HCT116 (cell line): Measurements from ENCODE around the gene ADI1. TPM values are rescaled to one million over a fixed set of nuclear protein-coding genes. Genes with fewer than 3 reads are reported as not detected.

ENCODE experiments used
- ATAC-seq: fragments of 200-7000 bp; cut with Tn5 transposase; 2 replicates; pipeline ENCODE4 v1.9.1; 2020; ENCODE audit warnings: mild to moderate bottlenecking, moderate library complexity
- BruUV-seq: library from RNA; stranded (reverse); fragments of 400-500 nt; replicated peaks from 2 replicates; lab custom pipeline; 2021; lab: Mats Ljungman, UMichigan
- CTCF ChIA-PET: fragments of 300-600 bp; sonication (Branson Sonifier 250); formaldehyde crosslinking; loops from one replicate; lab custom pipeline; 2021; ENCODE audit warnings: antibody characterized with exemption; lab: Charles Lee
- POLR2A ChIA-PET: fragments of 300-600, 350-600 bp; sonication (Branson Sonifier 250); formaldehyde crosslinking; loops from one replicate; lab custom pipeline; 2021; ENCODE audit warnings: antibody characterized with exemption; lab: Charles Lee
- RAD21 ChIA-PET, 2 experiments: fragments of 300-600 bp; sonication (Branson Sonifier 250); formaldehyde crosslinking; loops; one replicate each; lab custom pipeline; 2023; ENCODE audit warnings: low total read pairs in 2 of 2; ENCODE audit not compliant: uncharacterized antibody in 2 of 2, unreplicated experiment in 2 of 2, low non-redundant PET in 1 of 2; lab: Charles Lee
- DNase-seq: peaks from one replicate; pipeline ENCODE4 v3.0.0-alpha.2; 2010; ENCODE audit warnings: low read depth, low spot score
- H2AFZ ChIP-seq: fragments of 200-600 bp; shearing (Covaris generic), sonication (generic); 2 replicates; pipeline ENCODE4 v1.6.1; 2017; ENCODE audit warnings: low read depth, mixed run types, mixed read lengths, antibody characterized with exemption, low read length; ENCODE audit not compliant: poor library complexity, severe bottlenecking
- H3K27ac ChIP-seq: 2 replicates; pipeline ENCODE4 v1.5.1; 2012; ENCODE audit warnings: low read depth, low read length
- H3K27me3 ChIP-seq: fragments of 200-600 bp; sonication (generic); 2 replicates; pipeline ENCODE4 v1.6.1; 2016; ENCODE audit warnings: mixed run types, low read length, mixed read lengths; ENCODE audit not compliant: insufficient read depth
- H3K36me3 ChIP-seq, 2 experiments: fragments of 200-500 bp in 1 of 2; fragments of 200-600 bp in 1 of 2; sonication (Bioruptor generic) in 1 of 2; sonication (generic) in 1 of 2; 2 replicates each; pipeline versions ENCODE4 v1.5.1 to v1.6.1; 2014 to 2016; ENCODE audit warnings: low read length in 2 of 2, inconsistent platforms in 1 of 2, mixed read lengths in 1 of 2, mixed run types in 1 of 2; ENCODE audit not compliant: insufficient read depth in 2 of 2, control insufficient read depth in 1 of 2
- H3K4me1 ChIP-seq, 2 experiments: fragments of 200-600 bp in 1 of 2; sonication (generic) in 1 of 2; 2 replicates each; pipeline versions ENCODE4 v1.5.1 to v1.6.1; 2012 to 2017; ENCODE audit warnings: low read length in 2 of 2, inconsistent platforms in 1 of 2, mild to moderate bottlenecking in 1 of 2, mixed read lengths in 1 of 2, mixed run types in 1 of 2, moderate library complexity in 1 of 2; ENCODE audit not compliant: insufficient read depth in 2 of 2, control insufficient read depth in 1 of 2
- H3K4me2 ChIP-seq: fragments of 200-600 bp; sonication (generic); 2 replicates; pipeline ENCODE4 v1.6.1; 2017; ENCODE audit warnings: mixed run types, low read length, mixed read lengths
- H3K4me3 ChIP-seq, 2 experiments: fragments of 200-600 bp in 1 of 2; sonication (generic) in 1 of 2; replicated peaks in 1 of 2; 2 replicates each; pipeline ENCODE4 v1.5.1; 2011 to 2016; ENCODE audit warnings: low read length in 2 of 2, control low read depth in 1 of 2, low read depth in 1 of 2, mild to moderate bottlenecking in 1 of 2, mixed read lengths in 1 of 2, mixed run types in 1 of 2
- H3K79me2 ChIP-seq: fragments of 200-600 bp; sonication (generic); 2 replicates; pipeline ENCODE4 v1.6.1; 2017; ENCODE audit warnings: mild to moderate bottlenecking, mixed run types, low read length, moderate library complexity, mixed read lengths; ENCODE audit not compliant: insufficient read depth
- H3K9ac ChIP-seq: fragments of 200-600 bp; sonication (generic); 2 replicates; pipeline ENCODE4 v1.6.1; 2016; ENCODE audit warnings: low read length, mixed read lengths
- H3K9me2 ChIP-seq: fragments of 200-600 bp; sonication (generic), shearing (Covaris generic); 2 replicates; pipeline ENCODE4 v1.6.1; 2017; ENCODE audit warnings: mixed run types, mild to moderate bottlenecking, moderate library complexity; ENCODE audit not compliant: insufficient read depth
- H3K9me3 ChIP-seq, 2 experiments: fragments of 200-500 bp in 1 of 2; fragments of 200-600 bp in 1 of 2; sonication (Bioruptor generic) in 1 of 2; sonication (generic) in 1 of 2; 2 replicates each; pipeline ENCODE4 v1.6.1; 2014 to 2017; ENCODE audit warnings: low read length in 2 of 2, mixed read lengths in 2 of 2, inconsistent platforms in 1 of 2, low read depth in 1 of 2, mild to moderate bottlenecking in 1 of 2, mixed run types in 1 of 2, moderate library complexity in 1 of 2; ENCODE audit not compliant: control insufficient read depth in 1 of 2, insufficient read depth in 1 of 2
- H4K20me1 ChIP-seq: fragments of 200-600 bp; sonication (generic), shearing (Covaris generic); 2 replicates; pipeline ENCODE4 v1.6.1; 2017; ENCODE audit warnings: mixed run types, mild to moderate bottlenecking, moderate library complexity; ENCODE audit not compliant: insufficient read depth
- ATF3 ChIP-seq: IDR thresholded peaks from 2 replicates; pipeline ENCODE4 v1.6.1; 2012
- CBX3 ChIP-seq: IDR thresholded peaks from 2 replicates; pipeline ENCODE4 v1.6.1; 2012; ENCODE audit warnings: low read depth
- EGR1 ChIP-seq: IDR thresholded peaks from 2 replicates; pipeline ENCODE4 v1.6.1; 2012; ENCODE audit warnings: low read depth
- ELF1 ChIP-seq: IDR thresholded peaks from 2 replicates; pipeline ENCODE4 v1.6.1; 2012; ENCODE audit warnings: low read depth, borderline replicate concordance
- EZH2 ChIP-seq: fragments of 200-600 bp; sonication (generic); IDR thresholded peaks from 2 replicates; pipeline ENCODE4 v1.6.1; 2017; ENCODE audit warnings: antibody characterized with exemption, mixed run types
- EZH2phosphoT487 ChIP-seq: fragments of 200-600 bp; IDR thresholded peaks from 2 replicates; pipeline ENCODE4 v1.6.1; 2018; ENCODE audit warnings: antibody characterized with exemption, borderline replicate concordance
- FOSL1 ChIP-seq: IDR thresholded peaks from 2 replicates; pipeline ENCODE4 v1.6.1; 2012; ENCODE audit warnings: low read depth
- JUND ChIP-seq: IDR thresholded peaks from 2 replicates; pipeline ENCODE4 v1.6.1; 2012
- MAX ChIP-seq: IDR thresholded peaks from 2 replicates; pipeline ENCODE4 v1.6.1; 2012
- POLR2A ChIP-seq: IDR thresholded peaks from 2 replicates; pipeline ENCODE4 v1.7.0; 2011; ENCODE audit warnings: borderline replicate concordance; ENCODE audit not compliant: insufficient read depth, insufficient read length; ENCODE audit errors: extremely low read depth
- POLR2AphosphoS5 ChIP-seq: IDR thresholded peaks from 2 replicates; pipeline ENCODE4 v1.6.1; 2011; ENCODE audit warnings: mild to moderate bottlenecking, low read depth, low read length, moderate library complexity
- RAD21 ChIP-seq: IDR thresholded peaks from 2 replicates; pipeline ENCODE4 v1.6.1; 2012; ENCODE audit warnings: low read depth, mild to moderate bottlenecking
- SIN3A ChIP-seq: IDR thresholded peaks from 2 replicates; pipeline ENCODE4 v1.6.1; 2012; ENCODE audit warnings: low read depth
- SP1 ChIP-seq: IDR thresholded peaks from 2 replicates; pipeline ENCODE4 v1.6.1; 2012; ENCODE audit warnings: low read depth
- SRF ChIP-seq: IDR thresholded peaks from 2 replicates; pipeline ENCODE4 v1.6.1; 2012; ENCODE audit warnings: low read depth
- TCF7L2 ChIP-seq: IDR thresholded peaks from 2 replicates; pipeline ENCODE4 v1.7.0; 2011; ENCODE audit warnings: borderline replicate concordance, inconsistent platforms; ENCODE audit not compliant: insufficient read depth, insufficient read length; ENCODE audit errors: extremely low read depth
- ZNF274 ChIP-seq: fragments of 200-500 bp; sonication (Bioruptor generic); IDR thresholded peaks from 2 replicates; pipeline ENCODE4 v1.6.1; 2014; ENCODE audit warnings: mild to moderate bottlenecking, low read depth, low read length, inconsistent platforms
- intact Hi-C: fragments of 100-400 bp; cut with micrococcal nuclease; formaldehyde crosslinking; loops from 2 replicates; pipeline ENCODE4 v1.10.0; 2022
- total RNA-seq: library from RNA; stranded (reverse); gene quantifications from one replicate; pipeline ENCODE4 v1.2.1, GENCODE V29; 2021; ENCODE audit not compliant: unreplicated experiment
- TF ChIP-seq, protein P1 (sequence below): IDR thresholded peaks from 2 replicates; pipeline ENCODE4 v1.6.1; 2012; ENCODE audit warnings: low read depth
- TF ChIP-seq, protein P2 (sequence below), 3 experiments: fragments of 200-600 bp in 1 of 3; sonication (generic) in 1 of 3; IDR thresholded peaks in 2 of 3; conservative IDR thresholded peaks in 1 of 3; 2 replicates each; pipeline ENCODE4 v1.5.1; 2012 to 2017; ENCODE audit warnings: low read depth in 2 of 3, low read length in 2 of 3, antibody characterized with exemption in 1 of 3, borderline replicate concordance in 1 of 3, control low read depth in 1 of 3, mild to moderate bottlenecking in 1 of 3, mixed read lengths in 1 of 3, mixed run types in 1 of 3, moderate library complexity in 1 of 3; ENCODE audit not compliant: insufficient read depth in 1 of 3

Gene ADI1
- total RNA-seq, 1 experiment from 2014 or later, result 27.0 TPM

GRCh38 chr2:3489764-3490115 lies 29.6 kb downstream of the ADI1 start:
- no peak overlapping the region for H2AFZ ChIP-seq
- no peaks in the 10 kb centered on the region for H3K4me1 ChIP-seq

More at GRCh38 chr2:3489764-3490115, 29.6 kb downstream of the ADI1 start:
- TF ChIP-seq ZNF274 (no peak), FOSL1 (no peak), EZH2phosphoT487 (no peak), POLR2A (no peak), SIN3A (no peak), MAX (no peak), JUND (no peak), ELF1 (no peak), ATF3 (no peak), SP1 (no peak), POLR2AphosphoS5 (no peak), EGR1 (no peak), SRF (no peak), TCF7L2 (no peak), EZH2 (no peak), CBX3 (no peak), RAD21 (no peak)
- TF ChIP-seq, protein P1, sequence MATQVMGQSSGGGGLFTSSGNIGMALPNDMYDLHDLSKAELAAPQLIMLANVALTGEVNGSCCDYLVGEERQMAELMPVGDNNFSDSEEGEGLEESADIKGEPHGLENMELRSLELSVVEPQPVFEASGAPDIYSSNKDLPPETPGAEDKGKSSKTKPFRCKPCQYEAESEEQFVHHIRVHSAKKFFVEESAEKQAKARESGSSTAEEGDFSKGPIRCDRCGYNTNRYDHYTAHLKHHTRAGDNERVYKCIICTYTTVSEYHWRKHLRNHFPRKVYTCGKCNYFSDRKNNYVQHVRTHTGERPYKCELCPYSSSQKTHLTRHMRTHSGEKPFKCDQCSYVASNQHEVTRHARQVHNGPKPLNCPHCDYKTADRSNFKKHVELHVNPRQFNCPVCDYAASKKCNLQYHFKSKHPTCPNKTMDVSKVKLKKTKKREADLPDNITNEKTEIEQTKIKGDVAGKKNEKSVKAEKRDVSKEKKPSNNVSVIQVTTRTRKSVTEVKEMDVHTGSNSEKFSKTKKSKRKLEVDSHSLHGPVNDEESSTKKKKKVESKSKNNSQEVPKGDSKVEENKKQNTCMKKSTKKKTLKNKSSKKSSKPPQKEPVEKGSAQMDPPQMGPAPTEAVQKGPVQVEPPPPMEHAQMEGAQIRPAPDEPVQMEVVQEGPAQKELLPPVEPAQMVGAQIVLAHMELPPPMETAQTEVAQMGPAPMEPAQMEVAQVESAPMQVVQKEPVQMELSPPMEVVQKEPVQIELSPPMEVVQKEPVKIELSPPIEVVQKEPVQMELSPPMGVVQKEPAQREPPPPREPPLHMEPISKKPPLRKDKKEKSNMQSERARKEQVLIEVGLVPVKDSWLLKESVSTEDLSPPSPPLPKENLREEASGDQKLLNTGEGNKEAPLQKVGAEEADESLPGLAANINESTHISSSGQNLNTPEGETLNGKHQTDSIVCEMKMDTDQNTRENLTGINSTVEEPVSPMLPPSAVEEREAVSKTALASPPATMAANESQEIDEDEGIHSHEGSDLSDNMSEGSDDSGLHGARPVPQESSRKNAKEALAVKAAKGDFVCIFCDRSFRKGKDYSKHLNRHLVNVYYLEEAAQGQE, result no peak
- TF ChIP-seq, protein P2, sequence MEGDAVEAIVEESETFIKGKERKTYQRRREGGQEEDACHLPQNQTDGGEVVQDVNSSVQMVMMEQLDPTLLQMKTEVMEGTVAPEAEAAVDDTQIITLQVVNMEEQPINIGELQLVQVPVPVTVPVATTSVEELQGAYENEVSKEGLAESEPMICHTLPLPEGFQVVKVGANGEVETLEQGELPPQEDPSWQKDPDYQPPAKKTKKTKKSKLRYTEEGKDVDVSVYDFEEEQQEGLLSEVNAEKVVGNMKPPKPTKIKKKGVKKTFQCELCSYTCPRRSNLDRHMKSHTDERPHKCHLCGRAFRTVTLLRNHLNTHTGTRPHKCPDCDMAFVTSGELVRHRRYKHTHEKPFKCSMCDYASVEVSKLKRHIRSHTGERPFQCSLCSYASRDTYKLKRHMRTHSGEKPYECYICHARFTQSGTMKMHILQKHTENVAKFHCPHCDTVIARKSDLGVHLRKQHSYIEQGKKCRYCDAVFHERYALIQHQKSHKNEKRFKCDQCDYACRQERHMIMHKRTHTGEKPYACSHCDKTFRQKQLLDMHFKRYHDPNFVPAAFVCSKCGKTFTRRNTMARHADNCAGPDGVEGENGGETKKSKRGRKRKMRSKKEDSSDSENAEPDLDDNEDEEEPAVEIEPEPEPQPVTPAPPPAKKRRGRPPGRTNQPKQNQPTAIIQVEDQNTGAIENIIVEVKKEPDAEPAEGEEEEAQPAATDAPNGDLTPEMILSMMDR (IDR thresholded peaks at IDR 0.05 in 2 of 3, conservative IDR thresholded peaks at IDR 0.05 in 1 of 3; ENCODE audit: borderline replicate concordance in 1 of 3, insufficient read depth in 1 of 3, low read depth in 2 of 3, low read length in 2 of 3), result no peak
- no TSS peak for BruUV-seq
- Histone ChIP-seq H3K36me3 (no peaks in the 10 kb centered on the region), H3K9me3 (no peaks in the 10 kb centered on the region), H4K20me1 (no peaks in the 10 kb centered on the region), H3K79me2 (no peaks in the 10 kb centered on the region), H3K4me3 (no peak overlapping the region), H3K27me3 (no peaks in the 10 kb centered on the region), H3K4me2 (no peak overlapping the region), H3K9ac (no peak overlapping the region), H3K27ac (no peak overlapping the region), H3K9me2 (no peaks in the 10 kb centered on the region)
- intact Hi-C loops, result no loop called here
- POLR2A ChIA-PET, result no interaction called here
- RAD21 ChIA-PET, result no interaction called here
- CTCF ChIA-PET, result no interaction called here
- DNase-seq (no peak), ATAC-seq (no peak)
